GM18909 (cell line): ENCODE data around the gene PGLYRP4.

Experiments used
- ATAC-seq: cut with Tn5 transposase; IDR thresholded peaks from one replicate; pipeline ENCODE4 v1.9.1; 2021; ENCODE audit warnings: mild to moderate bottlenecking; ENCODE audit not compliant: unreplicated experiment, poor library complexity

PGLYRP4 gene

GRCh38 chr1:153379591-153379990 is 30.9 kb upstream of the PGLYRP4 start:
- ATAC-seq = no peak

- ATAC-seq = no peak
Observed at GRCh38 chr1:153375511-153375910, 26.9 kb upstream of the PGLYRP4 start, which contains the start of gene S100A12. TSS of gene S100A12 (minus strand) at chr1:153375621. CDS start at chr1:153374592, 1,029 bp downstream.

- no peak for ATAC-seq
Observed at GRCh38 chr1:153374071-153374470, 25.4 kb upstream of the PGLYRP4 start.

- no peak for ATAC-seq
Observed at GRCh38 chr1:153372571-153372970, 23.9 kb upstream of the PGLYRP4 start.

GRCh38 chr1:153371231-153371630 is 22.6 kb upstream of the PGLYRP4 start:
- no peak for ATAC-seq

GRCh38 chr1:153370146-153370545 is 21.5 kb upstream of the PGLYRP4 start:
- no peak for ATAC-seq

GRCh38 chr1:153368495-153368894 is 19.9 kb upstream of the PGLYRP4 start:
- ATAC-seq = no peak

GRCh38 chr1:153367090-153367489 is 18.4 kb upstream of the PGLYRP4 start:
- no peak for ATAC-seq

GRCh38 chr1:153366261-153366660 is 17.6 kb upstream of the PGLYRP4 start:
- ATAC-seq = no peak

- no peak for ATAC-seq
Observed at GRCh38 chr1:153365696-153366095, 17.1 kb upstream of the PGLYRP4 start.

GRCh38 chr1:153364766-153365666 is 16.4 kb upstream of the PGLYRP4 start:
- ATAC-seq = no peak

GRCh38 chr1:153364156-153364555 is 15.5 kb upstream of the PGLYRP4 start:
- no peak for ATAC-seq

GRCh38 chr1:153363641-153364040 is 15.0 kb upstream of the PGLYRP4 start:
- no peak for ATAC-seq

- ATAC-seq = no peak
Observed at GRCh38 chr1:153362187-153362775, 13.6 kb upstream of the PGLYRP4 start.

- no peak for ATAC-seq
Observed at GRCh38 chr1:153361480-153362109, 13.0 kb upstream of the PGLYRP4 start.

- ATAC-seq = no peak
Observed at GRCh38 chr1:153360592-153361479, 12.2 kb upstream of the PGLYRP4 start.

GRCh38 chr1:153360190-153360589 is 11.5 kb upstream of the PGLYRP4 start:
- no peak for ATAC-seq

GRCh38 chr1:153359241-153359640 is 10.6 kb upstream of the PGLYRP4 start:
- no peak for ATAC-seq

- no peak for ATAC-seq
Observed at GRCh38 chr1:153358691-153358975, 10.0 kb upstream of the PGLYRP4 start.
